Lower lobe of right lung (tissue), 2 donors: Measurements from ENCODE around the gene INAFM1. TPM values are rescaled to one million over a fixed set of nuclear protein-coding genes. Genes with fewer than 3 reads are reported as not detected.
A peak's percentile ranks its signal among the peaks of the same experiment; 100 is the strongest.

Experiments used
- ATAC-seq, 2 donors: fragments of 200-7000 bp; cut with Tn5 transposase; one replicate each; pipeline ENCODE4 v1.9.1; 2020 to 2022; ENCODE audit warnings: mild to moderate bottlenecking in 2 of 2, moderate library complexity in 2 of 2
- DNase-seq: peaks from one replicate; pipeline ENCODE4 v3.0.0-alpha.2; 2020
- H3K27ac ChIP-seq: fragments of 200-600 bp; one replicate; pipeline ENCODE4 v1.8.0; 2022
- H3K27me3 ChIP-seq: fragments of 200-600 bp; one replicate; pipeline ENCODE4 v1.8.0; 2022; ENCODE audit warnings: low read depth
- H3K36me3 ChIP-seq: fragments of 200-600 bp; one replicate; pipeline ENCODE4 v1.8.0; 2022; ENCODE audit warnings: mild to moderate bottlenecking
- H3K4me1 ChIP-seq: fragments of 200-600 bp; one replicate; pipeline ENCODE4 v1.8.0; 2022
- H3K4me3 ChIP-seq: fragments of 200-600 bp; one replicate; pipeline ENCODE4 v1.8.0; 2022; ENCODE audit warnings: mild to moderate bottlenecking
- H3K9me3 ChIP-seq: fragments of 200-600 bp; one replicate; pipeline ENCODE4 v1.8.0; 2022
- CTCF ChIP-seq: fragments of 200-600 bp; IDR thresholded peaks from one replicate; pipeline ENCODE4 v1.8.0; 2022; ENCODE audit warnings: antibody characterized with exemption, mild to moderate bottlenecking
- intact Hi-C: fragments of 100-400 bp; cut with DNase I; formaldehyde crosslinking; loops from one replicate; pipeline ENCODE4 v1.11.0; 2022
- microRNA-seq: library from miRNA; unstranded; fragments of <30 nt; microRNA quantifications from one replicate; pipeline ENCODE4 v1.2.0, GENCODE V29; 2020; ENCODE audit warnings: borderline number of aligned reads
- total RNA-seq: library from RNA; stranded (reverse); fragmentation: NEBNext Ultra II Directional; extraction: Animal tissue kit (Norgen Biotek cat#: 25700); gene quantifications from one replicate; pipeline ENCODE4 v1.2.1, GENCODE V29; 2021
- donor health status: DM: no; HTN: yes; CAD: no; lungs with severe emphysema.

The INAFM1 gene
- total RNA-seq, 1 donor from 2014 or later = 18.0 TPM

- DNase-seq (no peak), ATAC-seq (no peak)
- no peaks in the 10 kb centered on the region for H3K9me3 ChIP-seq
- H3K27ac ChIP-seq = peak overlapping the region; percentile 24
- peaks cover 5% of the 10 kb centered on the region for H3K4me1 ChIP-seq
- peaks cover 9% of the 10 kb centered on the region for H3K27me3 ChIP-seq
- no peak for TF ChIP-seq CTCF
- H3K4me3 ChIP-seq = no peak overlapping the region
- intact Hi-C loops = no loop called here
- peaks cover 8% of the 10 kb centered on the region for H3K36me3 ChIP-seq
Observed at GRCh38 chr19:47322058-47322457, 47.4 kb downstream of the INAFM1 start.

- TF ChIP-seq CTCF = no peak
- H3K36me3 ChIP-seq = peaks cover 8% of the 10 kb centered on the region
- peak overlapping the region; percentile 68 for H3K27ac ChIP-seq
- H3K27me3 ChIP-seq = peaks cover 9% of the 10 kb centered on the region
- peak overlapping the region; percentile 19 for H3K4me3 ChIP-seq
- H3K9me3 ChIP-seq = no peaks in the 10 kb centered on the region
- no peak for ATAC-seq
- DNase-seq = no peak
- H3K4me1 ChIP-seq = peaks cover 5% of the 10 kb centered on the region
- intact Hi-C loops = no loop called here
Observed at GRCh38 chr19:47323409-47323808, 48.7 kb downstream of the INAFM1 start.

DNA sequence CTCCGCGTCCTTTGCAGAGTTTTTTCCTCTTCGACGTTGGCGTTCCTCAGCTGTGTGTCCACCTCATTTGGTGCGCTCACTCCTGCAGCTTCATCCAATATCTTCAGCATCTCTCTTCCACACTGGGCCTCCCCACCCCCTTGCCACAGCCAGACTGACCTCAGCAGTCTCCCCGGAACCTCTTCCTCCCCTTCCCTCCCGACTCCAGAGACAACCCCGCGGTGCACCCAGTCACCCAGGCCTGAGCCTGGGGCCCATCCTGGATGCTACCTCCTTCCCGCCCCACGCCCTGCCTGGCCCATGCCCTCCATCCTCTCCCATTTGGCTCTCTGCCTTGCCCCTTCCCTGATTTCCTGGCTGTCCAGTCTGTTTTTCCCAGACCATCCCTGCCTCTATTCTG lies 49.2 kb downstream of the INAFM1 start:
- intact Hi-C loops = no loop called here
- Histone ChIP-seq H3K27ac (peak overlapping the region; percentile 68), H3K36me3 (peaks cover 8% of the 10 kb centered on the region), H3K4me3 (peak overlapping the region; percentile 19), H3K9me3 (no peaks in the 10 kb centered on the region), H3K27me3 (peaks cover 9% of the 10 kb centered on the region), H3K4me1 (peaks cover 5% of the 10 kb centered on the region)
- peak; percentile 49 to 62 for ATAC-seq
- DNase-seq = no peak
- no peak for TF ChIP-seq CTCF

- Histone ChIP-seq H3K9me3 (no peaks in the 10 kb centered on the region), H3K4me1 (peaks cover 9% of the 10 kb centered on the region), H3K4me3 (peak overlapping the region; percentile 19), H3K36me3 (peaks cover 8% of the 10 kb centered on the region), H3K27ac (peak overlapping the region; percentile 68), H3K27me3 (peaks cover 9% of the 10 kb centered on the region)
- no peak for TF ChIP-seq CTCF
- intact Hi-C loops = no loop called here
- DNase-seq = peak; percentile 77
- ATAC-seq = peak; percentile 80 to 90
Observed at GRCh38 chr19:47324502-47324901, 49.8 kb downstream of the INAFM1 start.

Small RNAs within 50 kb of the gene (microRNA-seq; reads per million reads assigned to microRNA genes)
- gene MIR3190 = not detected
- not detected for gene MIR3191

Other genes starting within 250 kb of the INAFM1 start
- 29.5 TPM for gene TMEM160, start 226.3 kb upstream of the INAFM1 start, total RNA-seq
- gene ZC3H4, start 161.1 kb upstream of the INAFM1 start, total RNA-seq = 49.3 TPM
- 49.9 TPM for gene SAE1, start 144.1 kb upstream of the INAFM1 start, total RNA-seq
- 18.5 TPM for gene BBC3, start 43.7 kb upstream of the INAFM1 start, total RNA-seq
- gene CCDC9, start 18.4 kb upstream of the INAFM1 start, total RNA-seq = 30.7 TPM
- gene C5AR1, start 35.0 kb downstream of the INAFM1 start, total RNA-seq = 79.9 TPM
- gene C5AR2, start 57.3 kb downstream of the INAFM1 start, total RNA-seq = 6.4 TPM
- gene DHX34, start 74.4 kb downstream of the INAFM1 start, total RNA-seq = 14.5 TPM
- gene MEIS3, start 144.6 kb downstream of the INAFM1 start, total RNA-seq = 5.3 TPM
- 0.27 TPM for gene SLC8A2, start 197.0 kb downstream of the INAFM1 start, total RNA-seq
- 14.5 TPM for gene KPTN, start 209.3 kb downstream of the INAFM1 start, total RNA-seq
- 115 TPM for gene NAPA, start 240.2 kb downstream of the INAFM1 start, total RNA-seq